Stimulated activated CD8-positive, alpha-beta memory T cell treated with anti-CD3 and anti-CD28 coated beads, Interleukin-4, amount 100 ng/mL, for 24 hours (primary cell): Measurements from ENCODE around the gene PSMB11.

Source experiments
- DNase-seq: peaks from one replicate; pipeline ENCODE4 v3.0.0-alpha.2; 2020; ENCODE audit warnings: low read depth

PSMB11 gene

DNA sequence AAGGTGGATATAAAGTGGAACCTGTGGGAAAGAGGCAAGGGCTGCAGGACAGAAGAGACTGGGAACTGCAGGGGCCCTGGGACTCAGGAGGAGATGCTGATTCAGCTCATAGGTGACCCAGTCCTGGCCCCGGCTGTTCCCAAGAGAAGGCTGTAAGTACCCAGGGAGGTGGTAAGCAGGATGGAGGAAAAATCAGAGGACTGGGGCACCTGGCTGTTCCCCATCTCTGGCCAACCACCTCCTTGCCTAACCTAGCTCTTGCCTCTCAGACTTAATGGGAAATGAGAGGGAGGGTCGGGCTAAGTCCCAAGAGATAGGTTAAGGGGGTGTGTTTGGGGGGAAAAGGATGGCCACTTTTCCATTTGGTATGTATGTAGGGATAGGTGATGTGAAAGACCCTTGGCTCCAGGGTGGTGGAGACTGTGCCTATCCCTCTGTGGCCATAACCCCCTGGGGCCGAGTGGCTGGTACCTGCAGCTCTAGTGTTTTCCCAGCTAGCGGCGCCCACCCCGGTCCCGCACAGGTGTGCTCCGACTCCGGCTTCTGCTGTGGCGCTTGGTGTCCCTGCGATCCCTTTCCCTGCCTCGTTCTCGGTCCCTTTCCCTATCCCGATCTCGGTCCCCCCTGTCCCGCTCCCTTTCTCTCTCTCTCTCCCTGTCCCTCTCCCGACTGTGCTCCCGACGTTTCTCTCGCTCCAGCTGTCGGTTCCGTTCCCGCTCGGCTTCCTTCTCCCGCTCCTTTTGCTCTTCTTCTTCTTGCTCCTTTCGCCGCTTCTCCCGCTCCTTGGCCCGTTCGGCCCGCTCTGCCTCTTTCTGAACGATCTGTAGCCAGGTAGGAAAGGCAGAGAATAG is 16.9 kb downstream of the PSMB11 start:
- DNase-seq: no peak

DNA sequence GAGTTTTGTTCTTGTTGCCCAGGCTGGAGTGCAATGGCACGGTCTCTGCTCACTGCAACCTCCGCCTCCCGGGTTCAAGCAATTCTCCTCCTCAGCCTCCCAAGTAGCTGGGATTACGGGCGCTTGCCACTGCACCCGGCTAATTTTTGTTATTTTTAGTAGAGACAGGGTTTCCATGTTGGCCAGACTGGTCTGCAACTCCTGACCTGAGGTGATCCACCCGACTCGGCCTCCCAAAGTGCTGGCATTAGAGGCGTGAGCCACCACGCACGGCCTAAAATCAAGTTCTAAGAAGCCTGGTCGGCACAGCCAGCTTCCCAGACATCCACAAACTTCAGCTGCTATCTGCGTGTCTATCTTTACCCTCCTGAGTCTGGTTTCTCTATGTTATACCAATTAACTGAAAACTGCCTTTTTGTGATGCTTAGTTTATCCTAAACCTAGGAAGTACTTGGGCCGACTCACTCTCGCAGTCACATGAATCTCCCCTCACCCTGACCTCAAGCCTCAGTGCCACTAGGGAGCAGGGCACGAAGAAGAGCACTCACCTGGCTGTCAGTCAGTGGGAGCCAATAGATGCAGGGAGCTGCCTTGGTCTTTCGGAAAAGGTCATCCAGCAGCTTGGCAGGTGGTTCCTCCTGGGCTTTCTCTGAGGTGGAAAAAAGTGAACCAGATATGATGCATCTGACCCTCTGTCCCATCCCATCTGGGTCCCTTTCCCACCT is 18.7 kb downstream of the PSMB11 start:
- DNase-seq: no peak

DNA sequence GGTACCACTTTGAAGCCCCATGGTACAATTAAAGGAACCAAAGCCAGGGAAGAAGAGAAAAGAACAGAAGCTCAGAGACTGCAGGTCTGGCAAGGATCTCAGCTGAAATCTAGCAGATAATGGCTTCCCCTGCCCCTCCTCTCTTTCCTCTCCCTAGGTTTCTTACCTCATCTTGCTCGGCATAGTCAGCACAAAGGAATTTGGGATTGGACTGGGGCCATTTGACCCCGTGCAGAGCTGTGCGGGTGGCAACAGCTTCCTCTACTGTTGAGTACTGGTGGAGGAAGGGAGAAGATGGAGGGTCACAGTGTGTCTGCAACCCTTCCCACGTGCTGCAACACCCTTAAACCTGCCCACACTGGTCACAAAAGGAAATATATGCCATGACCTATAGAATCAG is 20.0 kb downstream of the PSMB11 start:
- no peak for DNase-seq

DNA sequence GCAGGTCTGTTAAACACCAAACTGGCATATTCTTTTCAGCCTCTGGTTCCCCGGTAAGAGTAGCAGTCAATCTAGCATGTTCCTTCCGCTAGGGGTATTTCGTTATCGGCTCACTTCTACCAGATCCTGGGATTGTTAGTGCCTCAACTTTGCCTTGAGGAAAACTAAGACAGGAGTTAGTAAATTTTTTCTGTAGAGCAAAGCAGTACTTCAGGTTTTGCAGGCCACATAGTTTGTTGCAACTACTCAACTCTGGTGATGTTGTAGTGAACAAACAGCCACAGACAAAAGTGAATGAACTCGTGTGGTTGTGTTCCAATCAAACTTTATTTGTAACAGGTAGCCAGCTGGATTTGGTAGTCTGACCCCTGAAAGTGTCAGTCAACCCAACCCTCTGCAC is 21.6 kb downstream of the PSMB11 start:
- no peak for DNase-seq

DNA sequence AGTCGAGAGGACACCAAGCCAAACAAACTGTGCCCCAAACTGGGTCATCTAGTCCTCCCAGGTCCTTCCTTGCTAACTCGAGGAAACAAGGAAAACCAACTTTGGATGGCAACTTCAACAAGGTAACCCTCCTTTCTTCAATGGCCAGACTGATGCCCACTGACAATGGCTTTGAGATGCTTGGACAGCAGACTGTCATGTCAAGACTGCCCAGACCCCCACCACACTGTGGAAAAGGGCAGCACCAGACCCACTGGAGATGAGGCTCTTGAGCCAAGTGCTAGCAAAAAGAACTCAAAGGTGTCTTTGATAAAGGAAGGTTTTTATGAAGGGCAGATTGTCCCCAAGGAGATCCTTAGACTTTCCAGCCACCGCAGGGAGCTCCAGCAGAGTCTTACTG is 24.4 kb downstream of the PSMB11 start:
- DNase-seq: no peak

DNA sequence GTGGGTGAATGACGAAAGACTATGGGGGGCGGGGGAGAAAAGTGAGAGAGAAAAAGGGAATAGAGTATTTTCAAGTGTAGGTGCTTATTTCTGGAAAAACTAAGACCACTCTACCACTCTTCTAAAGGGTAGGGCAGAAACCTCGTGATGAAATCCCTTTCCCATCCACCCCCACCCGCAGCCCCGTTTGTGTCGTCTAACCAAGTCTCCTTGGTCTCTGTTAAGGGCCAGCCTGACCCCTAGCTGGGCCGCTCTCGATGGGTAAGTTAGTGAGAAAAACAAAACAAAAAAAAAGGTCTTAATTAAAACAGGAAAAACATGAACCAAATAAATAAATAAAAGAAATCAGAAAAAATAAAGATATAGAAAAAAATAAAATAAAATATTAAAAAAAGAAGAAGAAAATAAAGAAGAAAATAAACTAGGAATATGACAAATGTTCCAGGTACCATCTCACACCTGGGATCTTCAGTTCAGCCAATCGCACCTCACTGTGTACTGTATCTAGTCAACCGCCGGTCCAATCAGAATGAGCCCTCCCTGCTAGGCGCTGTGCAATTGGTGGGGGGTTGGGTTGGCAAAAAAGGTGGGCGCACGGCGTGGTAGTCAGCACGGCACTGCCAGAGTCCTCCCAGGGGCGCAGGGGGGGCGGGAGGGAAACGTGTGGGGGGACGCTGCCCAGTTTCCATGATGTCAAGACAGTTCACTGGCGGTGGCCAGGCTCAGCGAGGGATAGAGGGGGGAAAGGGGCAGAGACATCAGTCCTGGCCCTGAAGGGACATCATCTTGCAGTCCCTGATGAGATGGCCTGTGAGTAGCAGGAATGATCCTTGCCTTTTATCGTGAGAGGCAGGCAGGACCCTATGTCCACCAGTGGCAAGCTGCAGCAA is 25.1 kb downstream of the PSMB11 start:
- no peak for DNase-seq

DNA sequence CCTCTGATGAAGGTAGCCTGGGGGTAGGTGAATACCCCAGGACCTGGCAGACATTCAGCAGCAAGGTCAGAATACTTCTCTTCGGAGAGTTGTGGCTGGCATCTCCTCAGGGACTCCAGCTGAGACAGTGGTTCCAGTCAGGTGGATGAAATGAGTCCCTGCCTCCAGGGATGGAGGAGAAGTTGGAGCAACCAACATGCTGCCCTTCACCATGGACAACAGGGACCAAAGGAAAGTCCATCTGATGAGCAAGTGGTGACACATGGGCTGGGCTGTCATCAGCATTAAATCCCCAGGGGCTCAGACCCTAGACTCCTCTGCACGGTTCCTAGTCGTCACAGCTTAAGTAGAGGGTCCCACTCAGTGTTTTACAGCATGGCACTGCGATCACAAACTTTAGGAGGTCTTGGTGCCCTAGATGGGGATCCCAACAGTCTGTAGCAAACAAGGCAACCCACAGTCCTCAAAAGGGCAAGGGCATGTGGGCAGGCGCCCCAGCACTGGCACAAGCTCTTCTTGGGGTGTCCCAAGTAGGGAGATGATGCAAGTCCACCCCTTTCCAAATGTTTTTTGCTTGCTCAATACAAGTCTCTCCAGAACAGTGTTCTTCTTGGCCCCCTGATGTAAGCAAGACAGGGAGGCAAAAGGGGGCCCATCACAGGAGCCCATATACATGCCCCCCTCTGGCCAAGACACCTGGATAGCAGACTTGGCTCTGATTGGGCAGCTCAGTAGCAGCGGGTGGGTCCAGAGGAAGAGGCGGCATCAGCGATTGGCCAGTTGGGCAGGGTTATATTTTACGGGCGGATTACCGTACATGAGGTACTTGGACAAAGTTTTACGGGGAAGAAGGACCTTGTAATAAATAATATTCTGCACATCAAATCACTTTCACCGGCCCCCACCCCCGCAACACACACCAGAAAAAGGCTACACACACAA is 26.1 kb downstream of the PSMB11 start:
- DNase-seq: no peak

DNA sequence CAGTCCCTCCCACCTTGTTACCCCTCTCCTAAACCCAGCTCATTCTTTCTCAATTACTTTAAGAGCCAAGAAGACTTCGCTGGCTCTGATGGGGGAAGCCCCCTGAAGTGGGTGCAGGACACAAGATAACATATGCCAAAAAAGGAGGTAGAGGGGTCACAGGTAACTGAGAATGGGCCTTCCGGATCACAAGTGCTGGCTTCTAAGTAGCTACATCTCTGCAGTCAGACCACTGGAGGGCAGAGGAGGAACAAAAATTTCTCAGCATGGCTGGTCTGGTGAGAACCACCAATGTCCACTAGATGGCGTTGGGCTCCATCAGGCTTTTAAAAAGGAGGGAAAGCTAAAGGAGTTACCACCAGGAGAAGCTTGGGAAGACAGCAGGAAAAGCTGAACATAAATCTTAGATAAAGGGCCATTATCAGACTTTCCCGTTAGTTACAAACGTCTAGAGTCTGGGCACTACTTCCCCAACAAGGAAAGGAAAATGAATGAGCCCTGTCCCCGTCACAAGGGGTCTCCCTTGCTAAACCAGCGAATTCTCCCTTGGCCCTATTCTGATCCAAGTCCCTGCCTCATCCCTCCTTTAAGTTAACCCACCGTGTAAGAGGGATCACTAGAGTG is 26.9 kb downstream of the PSMB11 start:
- DNase-seq: peak; percentile 48

DNA sequence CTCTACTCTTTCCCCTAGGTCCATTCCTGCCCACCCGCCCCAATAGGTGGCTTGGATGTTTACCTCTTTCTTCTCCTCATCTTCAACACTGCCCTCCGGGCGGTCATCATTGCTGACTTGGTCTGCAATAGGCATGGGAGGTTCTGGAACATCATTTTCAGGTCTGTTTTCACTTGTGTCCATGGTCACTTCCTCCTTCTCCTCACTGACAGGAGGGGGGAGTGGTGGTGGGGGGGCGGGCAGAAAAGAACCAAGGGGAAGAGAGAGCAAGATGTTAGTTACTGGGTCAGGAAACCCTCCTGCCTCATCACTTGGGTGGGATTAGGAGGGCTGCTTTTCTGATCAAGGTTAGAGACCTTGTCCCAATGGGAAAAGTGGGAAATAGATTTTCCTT is 27.4 kb downstream of the PSMB11 start:
- DNase-seq: no peak

DNA sequence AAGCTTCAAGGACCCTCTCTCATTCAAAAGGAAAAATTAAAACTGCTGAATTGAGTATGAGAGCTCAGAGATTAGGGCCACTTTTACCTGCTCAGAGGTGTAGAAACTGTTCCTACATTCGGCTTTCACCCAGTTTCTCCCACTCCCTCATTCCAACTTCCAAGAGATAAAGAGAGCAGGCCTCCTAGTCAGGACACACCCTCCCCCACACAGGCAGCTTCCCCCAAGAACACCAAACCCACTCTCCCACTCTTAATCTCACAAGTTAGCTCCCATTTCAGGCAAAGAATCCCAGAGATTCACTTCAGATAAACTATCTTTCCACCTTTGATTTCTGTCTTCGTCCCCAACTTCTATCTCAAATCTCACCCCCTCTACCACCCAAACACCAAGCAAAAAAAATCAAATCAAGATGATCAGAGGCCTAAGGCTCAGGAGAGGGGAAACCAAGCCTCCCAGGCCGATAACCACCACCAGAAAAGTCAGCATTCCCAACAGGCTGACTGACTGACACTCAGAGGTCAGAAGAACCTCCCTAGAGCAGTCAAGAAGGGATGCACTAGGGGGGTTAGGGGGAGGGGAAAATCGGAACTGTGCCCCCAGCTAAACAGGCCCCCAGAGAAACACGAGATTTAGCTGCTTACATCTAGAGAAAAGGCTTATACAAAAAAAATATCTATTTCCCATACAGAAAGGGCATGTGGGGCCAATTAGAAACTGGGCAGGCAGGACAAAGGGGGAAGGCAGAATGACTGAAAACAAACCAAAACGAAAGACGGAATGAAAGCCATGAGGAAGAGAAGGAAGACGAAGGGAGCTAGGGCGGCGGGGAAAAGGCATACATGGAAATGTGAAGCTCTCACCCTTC is 28.5 kb downstream of the PSMB11 start:
- DNase-seq: no peak

DNA sequence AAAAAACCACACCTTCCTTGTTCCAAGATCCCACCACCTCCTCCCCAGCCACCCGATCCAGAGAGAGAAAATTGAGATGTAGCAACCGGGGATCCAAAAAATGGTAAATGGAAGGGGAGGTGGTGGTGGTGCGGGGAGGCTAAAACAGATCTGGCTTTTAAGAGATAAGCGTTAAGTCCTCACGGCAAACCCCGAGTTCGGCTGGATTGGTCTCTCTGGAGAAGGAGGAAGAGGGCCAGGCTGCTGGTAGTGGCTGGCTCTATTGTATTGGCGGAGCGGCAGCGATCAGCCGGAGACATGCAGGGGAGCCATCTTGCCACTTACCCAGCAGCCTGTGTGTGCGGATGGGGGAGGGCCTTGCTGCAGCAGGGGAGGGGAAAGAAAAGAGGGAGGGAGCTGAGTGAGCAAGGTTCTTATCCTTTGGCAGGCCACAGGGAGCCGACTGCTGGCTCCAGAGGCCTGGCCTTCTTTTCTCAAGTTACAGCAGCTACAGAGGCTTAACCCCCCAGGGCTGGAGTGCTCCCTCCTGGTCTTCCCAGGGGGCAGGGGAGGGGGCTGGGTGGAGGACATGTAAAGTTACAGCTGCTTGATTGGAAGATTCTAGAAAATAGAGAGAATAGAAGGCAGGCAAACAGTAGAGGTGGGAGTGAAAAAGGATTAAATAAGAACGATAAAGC is 29.4 kb downstream of the PSMB11 start:
- peak; percentile 63 for DNase-seq

DNA sequence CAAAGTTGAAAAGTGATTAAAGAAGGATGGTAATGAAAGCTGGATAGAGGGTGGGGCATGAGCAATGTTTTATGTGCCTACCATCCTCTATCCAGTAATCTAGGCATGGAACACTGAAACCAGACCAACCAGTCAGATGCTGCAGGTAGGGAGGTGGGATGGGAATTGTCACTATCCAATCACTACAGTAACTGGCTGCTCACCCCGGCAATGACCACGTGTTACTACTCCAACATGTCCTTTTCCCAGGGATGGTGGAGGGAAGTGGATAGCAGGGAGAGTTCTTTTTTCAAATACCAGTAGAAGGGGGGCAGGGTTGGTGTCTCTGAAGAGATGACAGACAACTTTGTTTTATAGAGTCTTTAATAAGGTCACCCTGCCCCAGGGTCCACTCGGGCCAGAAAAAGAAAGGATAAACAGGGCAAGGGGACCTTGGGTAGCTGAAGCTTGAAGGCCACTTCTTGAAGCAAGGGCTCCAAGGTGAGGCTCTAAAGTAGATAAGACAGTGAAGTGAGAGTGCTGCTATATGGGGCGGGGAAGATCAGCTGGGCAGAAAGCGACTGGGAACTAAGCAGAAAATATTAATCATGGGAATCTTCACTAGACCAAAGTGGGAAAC is 30.0 kb downstream of the PSMB11 start:
- no peak for DNase-seq

DNA sequence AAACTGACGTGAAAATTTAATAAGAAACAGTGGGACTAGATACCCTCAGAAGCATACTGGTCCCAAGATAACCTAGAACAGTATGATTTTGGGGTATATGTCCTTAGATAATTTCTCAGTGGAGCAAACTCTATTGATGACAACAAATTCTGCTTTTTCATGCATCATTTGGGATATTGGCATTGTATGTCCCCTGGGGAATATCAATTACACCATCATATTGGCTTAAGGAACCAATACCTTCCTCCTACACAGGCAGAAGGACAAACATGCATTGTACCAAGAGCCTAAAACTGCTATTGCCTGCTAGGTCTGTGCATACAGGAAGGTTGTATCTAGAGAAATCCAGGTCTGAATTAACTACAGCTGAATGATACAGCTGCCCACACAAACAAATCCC is 32.9 kb downstream of the PSMB11 start:
- DNase-seq: no peak

DNA sequence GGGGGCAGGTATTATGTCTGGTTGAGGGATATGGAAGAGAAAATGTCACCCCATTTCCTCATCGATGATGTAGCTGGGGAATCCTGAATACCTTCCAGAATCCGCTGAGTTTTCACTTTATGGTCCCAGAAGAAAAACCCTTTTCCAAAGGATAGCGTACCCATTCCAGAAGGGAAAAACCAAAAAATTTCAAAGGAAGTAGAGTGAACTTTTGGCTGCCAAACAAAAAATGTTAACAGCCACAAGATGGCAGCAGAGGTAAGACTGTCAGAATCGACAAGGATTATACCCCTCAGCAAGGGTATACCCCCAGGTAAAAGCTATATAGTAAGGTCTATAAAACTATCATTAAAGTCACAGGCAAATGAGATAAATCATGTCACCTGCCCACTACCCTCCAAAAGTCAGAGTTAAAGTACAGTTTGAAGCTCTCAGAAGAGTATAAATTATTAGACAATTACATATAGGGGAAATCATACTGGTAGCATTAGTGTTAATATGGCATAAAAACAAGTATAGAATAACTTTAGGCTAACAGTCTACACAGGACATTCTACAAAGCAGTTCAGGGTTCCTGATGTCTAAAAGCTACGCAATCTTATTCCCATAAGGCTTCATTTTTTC is 34.9 kb downstream of the PSMB11 start:
- DNase-seq: no peak

DNA sequence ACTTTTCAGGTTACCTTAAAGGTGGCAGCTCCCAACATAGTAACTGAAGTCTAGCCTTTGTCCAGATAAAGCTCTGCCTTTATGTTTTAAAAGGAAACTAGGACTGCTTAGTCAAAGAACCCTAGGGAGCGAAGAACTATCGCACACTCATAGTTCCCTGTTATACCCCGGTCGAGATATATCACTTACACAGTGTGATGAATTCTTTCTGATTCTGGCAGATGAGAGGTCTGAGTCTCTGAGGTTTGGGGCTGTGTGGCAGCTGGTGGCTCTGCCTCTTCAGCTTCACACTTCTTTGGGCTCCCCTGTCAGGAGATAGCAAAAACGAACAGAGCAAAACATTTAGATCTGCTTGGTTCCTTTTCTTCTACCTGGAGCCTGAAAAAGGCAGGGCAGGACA is 36.0 kb downstream of the PSMB11 start:
- no peak for DNase-seq

DNA sequence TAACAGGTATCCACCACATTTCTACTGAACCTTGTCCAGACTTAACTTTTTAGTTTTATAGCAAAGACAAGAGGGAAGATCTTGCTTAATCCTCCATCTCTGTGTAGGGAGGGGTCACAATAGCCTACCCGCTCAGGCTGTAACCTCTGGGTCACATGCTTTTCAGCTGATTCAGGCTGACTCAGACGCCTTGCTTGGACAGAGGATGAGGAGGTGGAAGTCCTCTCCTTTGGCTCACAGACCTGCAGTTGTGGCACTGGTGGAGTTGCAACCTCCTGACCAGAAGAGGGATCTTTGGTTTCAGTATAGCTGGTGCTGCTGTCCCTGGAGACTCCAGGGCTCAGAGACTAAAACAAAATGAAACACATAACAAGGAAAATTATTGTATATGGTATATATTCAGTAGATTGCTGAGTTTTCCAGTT is 36.7 kb downstream of the PSMB11 start:
- no peak for DNase-seq

DNA sequence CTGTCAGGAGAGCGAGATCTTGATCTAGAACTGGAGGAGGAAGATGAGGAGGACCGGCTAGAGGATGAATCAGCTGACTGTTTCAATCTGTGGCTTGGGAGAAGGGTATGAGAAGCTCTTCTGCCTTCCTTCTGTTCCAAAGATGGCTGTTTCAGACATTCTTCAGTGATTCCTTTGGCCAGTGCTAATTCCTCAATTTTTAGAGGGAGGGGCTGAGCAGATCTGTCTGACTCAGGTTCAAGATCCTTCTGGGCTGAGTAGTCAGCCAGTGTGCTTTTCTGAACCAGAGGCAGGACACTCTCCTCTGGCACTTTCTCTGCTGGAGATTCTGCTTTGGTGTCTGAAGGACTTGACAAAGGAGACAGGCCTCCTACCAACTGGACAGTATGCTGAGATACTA is 37.7 kb downstream of the PSMB11 start:
- DNase-seq: no peak

DNA sequence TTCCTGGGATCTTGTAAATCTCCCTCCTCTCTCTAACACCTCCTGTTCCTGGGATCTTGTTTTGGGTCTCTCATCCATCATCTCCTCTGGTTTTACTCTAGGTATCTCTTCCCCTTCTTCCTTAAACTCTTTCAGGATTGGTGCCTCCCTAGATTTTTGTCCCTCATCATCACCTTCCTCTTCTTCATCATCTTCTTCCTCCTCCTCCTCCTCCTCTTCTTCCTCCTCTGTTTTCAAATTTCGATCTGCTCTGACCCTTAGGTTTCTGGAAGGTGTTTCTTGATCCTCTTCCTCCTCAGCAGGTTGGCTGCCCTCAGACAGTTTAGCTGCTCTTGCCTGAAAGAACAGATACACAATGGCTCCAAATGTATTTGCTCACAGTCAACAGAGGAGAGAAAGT is 38.5 kb downstream of the PSMB11 start:
- no peak for DNase-seq
